Endothelial cell of umbilical vein (primary cell): ENCODE data around the gene GLP1R. TPM values are rescaled to one million over a fixed set of nuclear protein-coding genes. Genes with fewer than 3 reads are reported as not detected.

ENCODE experiments used
- BruUV-seq: library from RNA; stranded (reverse); fragments of 400-500 nt; replicated peaks from 2 replicates; lab custom pipeline; 2021; lab: Mats Ljungman, UMichigan
- CTCF ChIA-PET: fragments of 300-600, 350-600 bp; sonication (Branson Sonifier 250); formaldehyde crosslinking; loops from one replicate; lab custom pipeline; 2021; ENCODE audit warnings: antibody characterized with exemption, inconsistent platforms; lab: Charles Lee
- POLR2A ChIA-PET: fragments of 300-600, 350-600 bp; sonication (Branson Sonifier 250); formaldehyde crosslinking; loops from one replicate; lab custom pipeline; 2021; ENCODE audit warnings: antibody characterized with exemption, inconsistent platforms; lab: Charles Lee
- DNase-seq: peaks from one replicate; pipeline ENCODE4 v3.0.0-alpha.2; 2011; ENCODE audit warnings: low read depth, low spot score
- FAIRE-seq: peaks from 2 replicates; lab custom pipeline; 2011; peaks lifted over from hg19 to GRCh38; lab: Jason Lieb, UNC
- H2AFZ ChIP-seq: 2 replicates; pipeline ENCODE4 v1.6.0; 2012; ENCODE audit warnings: low read depth, low read length, control low read depth, inconsistent platforms
- H3K27ac ChIP-seq: 2 replicates; pipeline ENCODE4 v1.5.1; 2011; ENCODE audit warnings: low read depth, mild to moderate bottlenecking, control low read depth, low read length, moderate library complexity; ENCODE audit not compliant: insufficient read depth
- H3K27me3 ChIP-seq, 2 experiments: 2 replicates each; pipeline versions ENCODE4 v1.6.0 to v1.6.1; 2011; ENCODE audit warnings: low read length in 2 of 2, mixed read lengths in 1 of 2; ENCODE audit not compliant: control insufficient read depth in 2 of 2, insufficient read depth in 2 of 2
- H3K36me3 ChIP-seq, 2 experiments: 2 replicates in 1 of 2; 3 replicates in 1 of 2; pipeline ENCODE4 v1.5.1; 2011; ENCODE audit warnings: low read length in 2 of 2, mild to moderate bottlenecking in 1 of 2, moderate library complexity in 1 of 2; ENCODE audit not compliant: control insufficient read depth in 2 of 2, insufficient read depth in 2 of 2; ENCODE audit errors: extremely low read depth in 1 of 2
- H3K4me1 ChIP-seq: 3 replicates; pipeline ENCODE4 v1.5.1; 2011; ENCODE audit warnings: mild to moderate bottlenecking, low read length; ENCODE audit not compliant: control insufficient read depth, insufficient read depth; ENCODE audit errors: extremely low read depth
- H3K4me2 ChIP-seq: 2 replicates; pipeline ENCODE4 v1.6.1; 2011; ENCODE audit warnings: low read length, control low read depth, mixed read lengths; ENCODE audit not compliant: insufficient read depth
- H3K4me3 ChIP-seq, 3 experiments: fragments of 200-600 bp in 1 of 3; sonication (generic), shearing (Covaris generic) in 1 of 3; replicated peaks in 1 of 3; 2 replicates each; pipeline ENCODE4 v1.5.1; 2011 to 2016; ENCODE audit warnings: control low read depth in 3 of 3, low read length in 3 of 3, mild to moderate bottlenecking in 2 of 3, inconsistent platforms in 1 of 3, low read depth in 1 of 3, moderate library complexity in 1 of 3; ENCODE audit not compliant: insufficient read depth in 1 of 3
- H3K79me2 ChIP-seq: 2 replicates; pipeline ENCODE4 v1.6.0; 2012; ENCODE audit warnings: low read length, inconsistent platforms; ENCODE audit not compliant: control insufficient read depth, insufficient read depth
- H3K9ac ChIP-seq: replicated peaks from 2 replicates; pipeline ENCODE3; 2011; ENCODE audit warnings: low read length, control low read depth; ENCODE audit not compliant: insufficient read depth; ENCODE audit errors: extremely low read depth
- H3K9me1 ChIP-seq: replicated peaks from 3 replicates; pipeline ENCODE4 v1.6.0; 2011; ENCODE audit warnings: mild to moderate bottlenecking, low read length; ENCODE audit not compliant: control insufficient read depth, insufficient read depth; ENCODE audit errors: extremely low read depth
- H3K9me3 ChIP-seq: replicated peaks from 2 replicates; pipeline ENCODE4 v1.5.1; 2012; ENCODE audit warnings: low read length, inconsistent platforms; ENCODE audit not compliant: control insufficient read depth, insufficient read depth
- H4K20me1 ChIP-seq: replicated peaks from 2 replicates; pipeline ENCODE3; 2011; ENCODE audit warnings: mild to moderate bottlenecking, low read length; ENCODE audit not compliant: control insufficient read depth, insufficient read depth; ENCODE audit errors: extremely low read depth
- EZH2 ChIP-seq: IDR thresholded peaks from 2 replicates; pipeline ENCODE4 v1.6.1; 2012; ENCODE audit warnings: borderline replicate concordance, low read depth, mild to moderate bottlenecking, moderate library complexity, low read length, inconsistent platforms; ENCODE audit not compliant: severe bottlenecking
- JUN ChIP-seq: IDR thresholded peaks from 2 replicates; pipeline ENCODE4 v1.6.1; 2011; ENCODE audit warnings: borderline replicate concordance, low read depth; ENCODE audit not compliant: insufficient read length, insufficient read depth
- MYC ChIP-seq: IDR thresholded peaks from one replicate; pipeline ENCODE4 v1.6.1; 2011; ENCODE audit warnings: mild to moderate bottlenecking, low read depth, low read length
- dilution Hi-C: fragments of 300-500 bp; cut with MboI; formaldehyde crosslinking; loops from one replicate; pipeline ENCODE4 v1.15.0; 2019; ENCODE audit warnings: low sequenced_read_pairs; ENCODE audit not compliant: extremely low pct_ligation_motif_present
- intact Hi-C: fragments of 100-400 bp; cut with micrococcal nuclease; formaldehyde crosslinking; loops from one replicate; pipeline ENCODE4 v1.10.0; 2022
- polyA plus RNA-seq, 4 experiments: library from polyadenylated mRNA; depleted of rRNA in 3 of 4; stranded (reverse) in 3 of 4; unstranded in 1 of 4; fragments of >200 nt; gene quantifications; 2 replicates each; pipeline versions ENCODE4 v1.2.1 to v1.2.3, GENCODE V29; 2011 to 2012; ENCODE audit warnings: missing spikeins in 1 of 4
- total RNA-seq: library from RNA; stranded (reverse); gene quantifications from 2 replicates; pipeline ENCODE4 v1.2.3, GENCODE V29; 2021
- TF ChIP-seq, protein P1 (sequence below), 2 donors: IDR thresholded peaks; 1 replicate in 1 of 2; 2 replicates in 1 of 2; pipeline ENCODE4 v1.5.1; 2011; ENCODE audit warnings: low read length in 2 of 2, mild to moderate bottlenecking in 2 of 2, moderate library complexity in 2 of 2, control low read depth in 1 of 2, inconsistent platforms in 1 of 2, low read depth in 1 of 2; ENCODE audit not compliant: insufficient read depth in 1 of 2; ENCODE audit errors: extremely low read depth in 1 of 2

Gene GLP1R
- total and polyA plus RNA-seq, 2 donors (not counting 3 experiments of a cell fraction or from before 2014, with no cell fraction given): not detected

- Histone ChIP-seq H3K4me2 (no peak overlapping the region), H3K79me2 (no peaks in the 10 kb centered on the region), H3K27ac (no peak overlapping the region), H3K4me3 (no peak overlapping the region), H3K9me1 (no peaks in the 10 kb centered on the region), H3K9me3 (no peaks in the 10 kb centered on the region), H3K36me3 (no peaks in the 10 kb centered on the region), H2AFZ (no peak overlapping the region), H3K27me3 (peaks cover 11 to 26% of the 10 kb centered on the region in 2 experiments), H3K9ac (no peak overlapping the region), H4K20me1 (no peaks in the 10 kb centered on the region), H3K4me1 (no peaks in the 10 kb centered on the region)
- dilution Hi-C loops (no loop called here), intact Hi-C loops (no loop called here)
- TF ChIP-seq MYC: no peak
- TF ChIP-seq, protein P1, sequence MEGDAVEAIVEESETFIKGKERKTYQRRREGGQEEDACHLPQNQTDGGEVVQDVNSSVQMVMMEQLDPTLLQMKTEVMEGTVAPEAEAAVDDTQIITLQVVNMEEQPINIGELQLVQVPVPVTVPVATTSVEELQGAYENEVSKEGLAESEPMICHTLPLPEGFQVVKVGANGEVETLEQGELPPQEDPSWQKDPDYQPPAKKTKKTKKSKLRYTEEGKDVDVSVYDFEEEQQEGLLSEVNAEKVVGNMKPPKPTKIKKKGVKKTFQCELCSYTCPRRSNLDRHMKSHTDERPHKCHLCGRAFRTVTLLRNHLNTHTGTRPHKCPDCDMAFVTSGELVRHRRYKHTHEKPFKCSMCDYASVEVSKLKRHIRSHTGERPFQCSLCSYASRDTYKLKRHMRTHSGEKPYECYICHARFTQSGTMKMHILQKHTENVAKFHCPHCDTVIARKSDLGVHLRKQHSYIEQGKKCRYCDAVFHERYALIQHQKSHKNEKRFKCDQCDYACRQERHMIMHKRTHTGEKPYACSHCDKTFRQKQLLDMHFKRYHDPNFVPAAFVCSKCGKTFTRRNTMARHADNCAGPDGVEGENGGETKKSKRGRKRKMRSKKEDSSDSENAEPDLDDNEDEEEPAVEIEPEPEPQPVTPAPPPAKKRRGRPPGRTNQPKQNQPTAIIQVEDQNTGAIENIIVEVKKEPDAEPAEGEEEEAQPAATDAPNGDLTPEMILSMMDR (IDR thresholded peaks at IDR 0.05; ENCODE audit: extremely low read depth in 1 of 2, insufficient read depth in 1 of 2, low read depth in 1 of 2, low read length in 2 of 2): peak in 1 of 2 donors; percentile 10
- POLR2A ChIA-PET: no interaction called here
- CTCF ChIA-PET: interaction anchor here (0.6 to 1.0 kb wide), 3 partner anchors 9 to 162 kb away, joined by 3 read pairs; no protein-coding TSS in a partner anchor
- FAIRE-seq (no peak), DNase-seq (no peak)
- no TSS peak for BruUV-seq
Measured at GRCh38 chr6:39003072-39003471, 45.5 kb upstream of the GLP1R start.

DNA sequence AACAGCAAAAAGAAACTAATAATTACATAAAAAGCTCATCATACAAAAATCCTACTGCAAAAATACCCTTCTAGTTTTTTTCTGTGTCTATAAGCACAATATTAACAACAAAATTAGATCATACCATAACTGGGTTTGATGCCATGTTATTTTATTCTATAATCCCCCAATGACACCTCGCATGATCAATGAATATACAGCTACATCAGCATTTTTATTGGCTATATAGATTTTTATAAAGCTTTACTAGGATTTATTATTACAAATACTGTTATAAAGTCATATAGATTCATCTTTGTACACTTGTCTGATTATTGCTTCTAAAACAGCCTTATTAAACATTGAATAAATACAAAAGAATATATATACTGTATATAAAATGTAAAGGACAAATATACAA is 45.1 kb upstream of the GLP1R start:
- Histone ChIP-seq H3K27me3 (peaks cover 11 to 26% of the 10 kb centered on the region in 2 experiments), H3K79me2 (no peaks in the 10 kb centered on the region), H3K9me1 (no peaks in the 10 kb centered on the region), H3K4me1 (no peaks in the 10 kb centered on the region), H3K9me3 (no peaks in the 10 kb centered on the region), H4K20me1 (no peaks in the 10 kb centered on the region), H3K36me3 (no peaks in the 10 kb centered on the region), H3K27ac (no peak overlapping the region), H2AFZ (no peak overlapping the region), H3K4me2 (no peak overlapping the region), H3K4me3 (no peak overlapping the region), H3K9ac (no peak overlapping the region)
- ChIA-PET CTCF (no interaction called here), POLR2A (no interaction called here)
- TF ChIP-seq EZH2 (no peak), JUN (no peak)
- no TSS peak for BruUV-seq
- intact Hi-C loops: no loop called here
- DNase-seq (no peak), FAIRE-seq (no peak)
- dilution Hi-C loops: no loop called here
